Activated CD4-positive, alpha-beta T cell treated with anti-CD3 and anti-CD28 coated beads for 36 hours (primary cell): ENCODE results near the gene C19orf47. TPM values are rescaled to one million over a fixed set of nuclear protein-coding genes. Genes with fewer than 3 reads are reported as not detected.

Source experiments
- ATAC-seq: fragments of 200-7000 bp; cut with Tn5 transposase; one replicate; pipeline ENCODE4 v1.10.0; 2021; ENCODE audit warnings: mild to moderate bottlenecking, moderate library complexity
- CTCF ChIA-PET: fragments of 350-600 bp; sonication (Branson Sonifier 250); formaldehyde crosslinking; loops from one replicate; lab custom pipeline; 2021; ENCODE audit warnings: antibody characterized with exemption; lab: Charles Lee
- POLR2A ChIA-PET: fragments of 350-600 bp; sonication (Branson Sonifier 250); formaldehyde crosslinking; loops from one replicate; lab custom pipeline; 2021; ENCODE audit warnings: antibody characterized with exemption, inconsistent platforms; lab: Charles Lee
- DNase-seq: peaks from one replicate; pipeline ENCODE4 v3.0.0-alpha.2; 2020
- H3K27ac Mint-ChIP-seq: one replicate; pipeline ENCODE4 v1.8.0; 2021; ENCODE audit warnings: mixed read lengths
- H3K27me3 Mint-ChIP-seq: one replicate; pipeline ENCODE4 v1.8.0; 2021; ENCODE audit warnings: mixed read lengths
- H3K36me3 Mint-ChIP-seq: one replicate; pipeline ENCODE4 v1.8.0; 2021; ENCODE audit warnings: low read depth, mixed read lengths
- H3K4me1 Mint-ChIP-seq: one replicate; pipeline ENCODE4 v1.8.0; 2021; ENCODE audit warnings: mixed read lengths
- H3K4me3 Mint-ChIP-seq: one replicate; pipeline ENCODE4 v1.8.0; 2021; ENCODE audit warnings: mild to moderate bottlenecking, moderate library complexity, mixed read lengths
- H3K9me3 Mint-ChIP-seq: one replicate; pipeline ENCODE4 v1.8.0; 2021; ENCODE audit warnings: low read depth, mixed read lengths
- intact Hi-C, 2 experiments: fragments of 100-400 bp; cut with DNase I in 1 of 2; cut with micrococcal nuclease in 1 of 2; formaldehyde crosslinking; loops; one replicate each; pipeline versions ENCODE4 v1.14.2 to v1.15.1; 2022 to 2024; cut with DNase I, micrococcal nuclease
- total RNA-seq, 2 experiments: library from RNA; stranded (reverse); gene quantifications; one replicate each; pipeline ENCODE4 v1.2.3, GENCODE V29; 2021

C19orf47 gene
- total RNA-seq, 2 experiments from 2014 or later: 15.8 to 17.7 TPM

GRCh38 chr19:40388481-40388880, 40.3 kb upstream of the C19orf47 start:
- H3K4me3 Mint-ChIP-seq: no peak overlapping the region
- no peaks in the 10 kb centered on the region for H3K36me3 Mint-ChIP-seq
- DNase-seq (no peak), ATAC-seq (no peak)
- H3K27ac Mint-ChIP-seq: no peak overlapping the region
- ChIA-PET POLR2A (no interaction called here), CTCF (no interaction called here)
- intact Hi-C loops: no loop called here
- no peaks in the 10 kb centered on the region for H3K27me3 Mint-ChIP-seq
- H3K9me3 Mint-ChIP-seq: no peaks in the 10 kb centered on the region
- no peaks in the 10 kb centered on the region for H3K4me1 Mint-ChIP-seq

- Mint-ChIP-seq H3K27me3 (no peaks in the 10 kb centered on the region), H3K36me3 (no peaks in the 10 kb centered on the region), H3K4me1 (no peaks in the 10 kb centered on the region), H3K27ac (no peak overlapping the region), H3K9me3 (no peaks in the 10 kb centered on the region), H3K4me3 (no peak overlapping the region)
- ChIA-PET CTCF (interaction anchor here (0.6 kb wide), 2 partner anchors 57 to 60 kb away, joined by 3 read pairs; no protein-coding TSS in a partner anchor), POLR2A (no interaction called here)
- ATAC-seq (no peak), DNase-seq (no peak)
- intact Hi-C loops: no loop called here
Measured at GRCh38 chr19:40387155-40387554, 39.0 kb upstream of the C19orf47 start.

- Mint-ChIP-seq H3K27ac (no peak overlapping the region), H3K36me3 (no peaks in the 10 kb centered on the region), H3K4me3 (no peak overlapping the region), H3K9me3 (no peaks in the 10 kb centered on the region), H3K4me1 (no peaks in the 10 kb centered on the region), H3K27me3 (no peaks in the 10 kb centered on the region)
- DNase-seq (no peak), ATAC-seq (no peak)
- ChIA-PET POLR2A (no interaction called here), CTCF (no interaction called here)
- intact Hi-C loops: no loop called here
Measured at GRCh38 chr19:40383668-40384248, 35.6 kb upstream of the C19orf47 start.

- H3K4me1 Mint-ChIP-seq: no peaks in the 10 kb centered on the region
- H3K9me3 Mint-ChIP-seq: no peaks in the 10 kb centered on the region
- DNase-seq: no peak
- intact Hi-C loops: no loop called here
- H3K27ac Mint-ChIP-seq: no peak overlapping the region
- CTCF ChIA-PET: interaction anchor here (1.1 kb wide), 1 partner anchor 39 kb away, joined by 5 read pairs; no protein-coding TSS in a partner anchor
- no peaks in the 10 kb centered on the region for H3K36me3 Mint-ChIP-seq
- no peaks in the 10 kb centered on the region for H3K27me3 Mint-ChIP-seq
- no peak overlapping the region for H3K4me3 Mint-ChIP-seq
- ATAC-seq: no peak
- POLR2A ChIA-PET: no interaction called here
Measured at GRCh38 chr19:40381321-40381720, 33.1 kb upstream of the C19orf47 start.

GRCh38 chr19:40380199-40381037, 32.2 kb upstream of the C19orf47 start:
- Mint-ChIP-seq H3K4me1 (no peaks in the 10 kb centered on the region), H3K27me3 (no peaks in the 10 kb centered on the region), H3K4me3 (no peak overlapping the region), H3K36me3 (no peaks in the 10 kb centered on the region), H3K27ac (no peak overlapping the region), H3K9me3 (no peaks in the 10 kb centered on the region)
- intact Hi-C loops: no loop called here
- DNase-seq (no peak), ATAC-seq (no peak)
- POLR2A ChIA-PET: no interaction called here
- CTCF ChIA-PET: interaction anchor here (0.7 to 1.1 kb wide), 2 partner anchors 9 to 40 kb away, joined by 3 to 5 read pairs; no protein-coding TSS in a partner anchor

GRCh38 chr19:40379446-40380198, 31.4 kb upstream of the C19orf47 start:
- Mint-ChIP-seq H3K36me3 (peaks cover under 1% of the 10 kb centered on the region), H3K9me3 (no peaks in the 10 kb centered on the region), H3K4me1 (peaks cover under 1% of the 10 kb centered on the region), H3K4me3 (no peak overlapping the region), H3K27me3 (no peaks in the 10 kb centered on the region), H3K27ac (no peak overlapping the region)
- intact Hi-C loops: no loop called here
- DNase-seq: no peak
- ChIA-PET CTCF (no interaction called here), POLR2A (no interaction called here)
- no peak for ATAC-seq

GRCh38 chr19:40378509-40378908, 30.3 kb upstream of the C19orf47 start:
- H3K9me3 Mint-ChIP-seq: no peaks in the 10 kb centered on the region
- H3K36me3 Mint-ChIP-seq: peaks cover 2% of the 10 kb centered on the region
- DNase-seq: no peak
- no peak overlapping the region for H3K27ac Mint-ChIP-seq
- intact Hi-C loops: no loop called here
- CTCF ChIA-PET: no interaction called here
- H3K27me3 Mint-ChIP-seq: no peaks in the 10 kb centered on the region
- H3K4me3 Mint-ChIP-seq: no peak overlapping the region
- POLR2A ChIA-PET: no interaction called here
- no peak for ATAC-seq
- peaks cover 2% of the 10 kb centered on the region for H3K4me1 Mint-ChIP-seq

GRCh38 chr19:40377876-40378385, 29.7 kb upstream of the C19orf47 start:
- Mint-ChIP-seq H3K4me1 (peaks cover 2% of the 10 kb centered on the region), H3K4me3 (no peak overlapping the region), H3K9me3 (no peaks in the 10 kb centered on the region), H3K27me3 (no peaks in the 10 kb centered on the region), H3K27ac (no peak overlapping the region), H3K36me3 (peaks cover 2% of the 10 kb centered on the region)
- intact Hi-C loops: no loop called here
- POLR2A ChIA-PET: no interaction called here
- ATAC-seq: no peak
- DNase-seq: no peak
- CTCF ChIA-PET: interaction anchor here (0.8 kb wide), 1 partner anchor 9 kb away, joined by 6 read pairs; no protein-coding TSS in a partner anchor

GRCh38 chr19:40376286-40376862, 28.2 kb upstream of the C19orf47 start:
- Mint-ChIP-seq H3K4me1 (peaks cover 2% of the 10 kb centered on the region), H3K9me3 (no peaks in the 10 kb centered on the region), H3K4me3 (no peak overlapping the region), H3K27ac (no peak overlapping the region), H3K27me3 (no peaks in the 10 kb centered on the region), H3K36me3 (peaks cover 2% of the 10 kb centered on the region)
- ATAC-seq (no peak), DNase-seq (no peak)
- ChIA-PET POLR2A (no interaction called here), CTCF (no interaction called here)
- intact Hi-C loops: no loop called here

GRCh38 chr19:40374084-40374483, 25.9 kb upstream of the C19orf47 start:
- CTCF ChIA-PET: interaction anchor here (0.6 kb wide), 1 partner anchor 90 kb away, joined by 4 read pairs; no protein-coding TSS in a partner anchor
- no peak for ATAC-seq

GRCh38 chr19:40371802-40372122, 23.6 kb upstream of the C19orf47 start:
- intact Hi-C loops: no loop called here
- Mint-ChIP-seq H3K4me3 (no peak overlapping the region), H3K27me3 (no peaks in the 10 kb centered on the region), H3K27ac (no peak overlapping the region), H3K36me3 (peaks cover 10% of the 10 kb centered on the region), H3K4me1 (peaks cover 2% of the 10 kb centered on the region), H3K9me3 (no peaks in the 10 kb centered on the region)
- POLR2A ChIA-PET: no interaction called here
- CTCF ChIA-PET: interaction anchor here (1.1 kb wide), 1 partner anchor 9 kb away, joined by 3 read pairs; no protein-coding TSS in a partner anchor
- ATAC-seq: no peak
- DNase-seq: no peak

More at GRCh38 chr19:40374084-40374483, 25.9 kb upstream of the C19orf47 start:
- no peak for DNase-seq
- H3K36me3 Mint-ChIP-seq: peaks cover 9% of the 10 kb centered on the region
- H3K27me3 Mint-ChIP-seq: no peaks in the 10 kb centered on the region
- peaks cover 2% of the 10 kb centered on the region for H3K4me1 Mint-ChIP-seq
- intact Hi-C loops: no loop called here
- H3K4me3 Mint-ChIP-seq: no peak overlapping the region
- no peak overlapping the region for H3K27ac Mint-ChIP-seq
- POLR2A ChIA-PET: no interaction called here
- no peaks in the 10 kb centered on the region for H3K9me3 Mint-ChIP-seq
